Endothelial cell of umbilical vein (primary cell): Measurements from ENCODE around the gene ANKRD40CL.
"Not testable (repeated sequence)": the region's sequence is repeated elsewhere in the genome, so short reads cannot be mapped to it uniquely, and the experiment has no call there.

Experiments
- CTCF ChIP-seq, 2 donors: IDR thresholded peaks; 1 replicate in 1 of 2; 2 replicates in 1 of 2; pipeline ENCODE4 v1.5.1; 2011; ENCODE audit warnings: low read length in 2 of 2, mild to moderate bottlenecking in 2 of 2, moderate library complexity in 2 of 2, control low read depth in 1 of 2, inconsistent platforms in 1 of 2, low read depth in 1 of 2; ENCODE audit not compliant: insufficient read depth in 1 of 2; ENCODE audit errors: extremely low read depth in 1 of 2
- EZH2 ChIP-seq: IDR thresholded peaks from 2 replicates; pipeline ENCODE4 v1.6.1; 2012; ENCODE audit warnings: borderline replicate concordance, low read depth, mild to moderate bottlenecking, moderate library complexity, low read length, inconsistent platforms; ENCODE audit not compliant: severe bottlenecking
- FOS ChIP-seq: IDR thresholded peaks from 2 replicates; pipeline ENCODE4 v1.6.1; 2011; ENCODE audit warnings: mild to moderate bottlenecking, low read length, moderate library complexity, borderline replicate concordance; ENCODE audit not compliant: insufficient read depth
- GATA2 ChIP-seq: IDR thresholded peaks from 2 replicates; pipeline ENCODE4 v1.7.0; 2011; ENCODE audit warnings: low read depth, mild to moderate bottlenecking, moderate library complexity, mixed read lengths, low read length; ENCODE audit not compliant: insufficient read length, insufficient read depth
- JUN ChIP-seq: IDR thresholded peaks from 2 replicates; pipeline ENCODE4 v1.6.1; 2011; ENCODE audit warnings: borderline replicate concordance, low read depth; ENCODE audit not compliant: insufficient read length, insufficient read depth
- MAX ChIP-seq: IDR thresholded peaks from 2 replicates; pipeline ENCODE4 v1.6.1; 2011; ENCODE audit not compliant: insufficient read depth, insufficient read length
- MYC ChIP-seq: IDR thresholded peaks from one replicate; pipeline ENCODE4 v1.6.1; 2011; ENCODE audit warnings: mild to moderate bottlenecking, low read depth, low read length
- POLR2A ChIP-seq: IDR thresholded peaks from 2 replicates; pipeline ENCODE4 v1.6.1; 2012; ENCODE audit warnings: low read depth, mild to moderate bottlenecking, control low read depth, low read length
- POLR2AphosphoS5 ChIP-seq: IDR thresholded peaks from 2 replicates; pipeline ENCODE4 v1.6.1; 2012; ENCODE audit warnings: low read depth, mild to moderate bottlenecking, control low read depth, low read length, moderate library complexity; ENCODE audit not compliant: insufficient read depth

GRCh38 chr17:50804749-50805475 is 37.6 kb upstream of the ANKRD40CL start:
- TF ChIP-seq CTCF (IDR thresholded peaks at IDR 0.05; ENCODE audit: extremely low read depth in 1 of 2, insufficient read depth in 1 of 2, low read depth in 1 of 2, low read length in 2 of 2); MAX; MYC; EZH2; POLR2AphosphoS5; POLR2A; FOS; JUN; GATA2: not testable (repeated sequence)
